D341Med (cell line): ENCODE measurements around the gene CTCF.

Experiments used
- DNase-seq: peaks from one replicate; pipeline ENCODE4 v3.0.0; 2012; ENCODE audit warnings: low spot score

The CTCF gene

GRCh38 chr16:67594956-67595355 is 32.6 kb downstream of the CTCF start:
- DNase-seq, result no peak

GRCh38 chr16:67598527-67598926 is 36.2 kb downstream of the CTCF start:
- DNase-seq, result no peak

DNA sequence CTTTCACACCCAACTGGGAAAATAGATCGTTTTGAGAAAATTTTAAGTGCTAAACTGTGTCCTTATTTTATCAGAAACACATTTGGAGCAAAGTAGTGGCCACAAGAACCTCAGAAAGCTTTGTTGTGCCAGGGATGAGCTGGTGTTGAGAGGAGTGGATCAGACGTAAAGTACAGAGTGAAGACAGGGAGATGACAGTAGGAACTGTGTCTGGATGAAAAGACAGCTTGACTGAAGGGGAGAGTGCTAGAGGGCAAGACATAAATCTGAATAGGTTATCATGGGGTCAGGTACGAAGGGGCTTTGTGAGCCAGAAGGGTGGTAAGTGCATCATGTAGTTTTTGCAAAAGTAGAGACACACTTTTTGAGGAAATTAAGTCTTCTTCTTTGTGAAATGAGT is 43.3 kb downstream of the CTCF start:
- no peak for DNase-seq

DNA sequence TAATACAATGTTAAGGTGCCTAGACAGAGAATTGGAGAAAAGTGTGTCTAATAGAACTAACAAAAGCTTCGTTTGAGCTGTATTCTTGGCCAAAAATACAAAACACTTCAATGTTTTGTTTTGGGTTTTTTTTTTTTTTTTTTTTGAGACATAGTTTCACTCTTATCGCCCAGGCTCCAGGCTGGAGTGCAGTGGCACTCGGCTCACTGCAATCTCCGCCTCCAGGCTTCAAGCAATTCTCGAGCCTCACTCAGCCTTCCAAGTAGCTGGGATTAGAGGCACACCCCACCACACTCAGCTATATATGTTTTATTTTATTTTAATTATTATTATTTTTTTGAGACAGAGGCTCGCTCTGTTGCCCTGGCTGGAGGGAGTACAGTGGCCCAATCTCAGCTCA is 44.3 kb downstream of the CTCF start:
- DNase-seq, result no peak

DNA sequence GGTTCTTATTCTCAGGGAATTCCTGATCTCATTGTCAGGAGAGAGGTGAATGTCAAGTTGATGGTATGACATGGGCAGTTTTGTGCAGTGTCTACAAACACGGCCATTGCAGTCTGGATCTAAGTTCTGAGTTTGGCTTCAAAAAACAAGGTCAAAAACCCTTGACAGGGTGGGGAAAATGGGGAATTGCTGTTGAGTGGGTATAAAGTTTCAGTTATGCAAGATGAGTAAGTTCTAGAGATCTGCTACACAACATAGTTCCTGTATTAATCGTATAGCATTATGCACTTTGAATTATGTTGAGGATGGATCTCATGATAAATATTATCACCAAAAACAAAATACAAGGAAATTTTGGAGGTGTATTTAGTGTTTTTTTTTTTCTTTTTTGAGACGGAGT is 46.0 kb downstream of the CTCF start:
- no peak for DNase-seq

DNA sequence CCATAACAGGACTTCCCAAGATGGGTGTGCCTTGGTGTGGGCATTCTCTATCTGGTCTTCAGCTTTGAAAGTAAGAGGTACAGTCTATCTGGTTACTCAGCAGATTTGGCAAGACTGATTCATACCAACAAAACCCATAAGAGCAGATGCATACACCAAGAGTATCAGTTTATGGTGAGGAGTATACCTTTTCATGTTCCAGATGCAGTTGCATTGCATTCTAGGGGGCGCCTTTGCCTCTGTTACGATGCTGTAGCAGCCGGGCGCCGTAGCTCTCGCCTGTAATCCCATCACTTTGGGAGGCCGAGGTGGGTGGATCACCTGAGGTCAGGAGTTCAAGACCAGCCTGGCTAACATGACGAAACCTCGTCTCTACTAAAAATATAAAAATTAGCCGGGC is 51.5 kb downstream of the CTCF start:
- no peak for DNase-seq

- DNase-seq, result no peak
These were observed 65.9 kb downstream of the CTCF start for GRCh38 chr16:67628216-67628615.

DNA sequence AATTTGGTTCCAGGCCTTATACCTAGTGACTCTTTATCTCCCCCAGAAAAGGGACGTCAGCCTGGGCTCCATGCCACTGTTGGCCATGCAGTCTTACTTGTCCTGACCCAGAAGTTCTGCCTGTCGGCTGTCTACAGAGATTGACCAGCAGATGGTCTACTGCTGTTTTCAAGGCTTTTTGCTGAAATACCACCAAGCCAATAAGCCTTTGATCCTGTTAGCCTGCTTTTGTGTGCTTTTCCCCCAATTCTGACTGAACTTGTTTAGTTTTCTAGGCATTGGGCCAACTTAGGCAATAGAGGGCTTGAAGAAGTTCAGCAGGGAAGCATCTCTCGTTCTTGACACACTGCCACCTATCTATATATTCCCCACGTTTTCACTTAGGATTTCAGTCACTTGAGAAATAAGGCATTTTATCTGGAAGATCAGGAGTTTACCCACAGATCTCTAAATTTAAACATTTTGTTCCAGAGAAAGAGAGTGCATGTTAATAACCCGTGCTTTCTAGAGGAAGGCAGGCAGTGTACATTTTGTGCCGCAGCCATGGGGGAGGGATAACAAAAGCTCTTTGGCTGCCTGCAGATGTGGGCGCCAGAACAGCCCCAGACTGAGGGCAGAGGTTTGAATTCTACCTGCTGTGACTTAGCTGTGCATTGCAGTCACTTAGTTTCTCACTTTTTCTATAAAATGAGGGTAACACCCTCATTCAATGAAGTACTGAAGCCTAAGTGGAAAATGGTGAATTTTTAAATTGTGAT is 70.3 kb downstream of the CTCF start:
- no peak for DNase-seq

DNA sequence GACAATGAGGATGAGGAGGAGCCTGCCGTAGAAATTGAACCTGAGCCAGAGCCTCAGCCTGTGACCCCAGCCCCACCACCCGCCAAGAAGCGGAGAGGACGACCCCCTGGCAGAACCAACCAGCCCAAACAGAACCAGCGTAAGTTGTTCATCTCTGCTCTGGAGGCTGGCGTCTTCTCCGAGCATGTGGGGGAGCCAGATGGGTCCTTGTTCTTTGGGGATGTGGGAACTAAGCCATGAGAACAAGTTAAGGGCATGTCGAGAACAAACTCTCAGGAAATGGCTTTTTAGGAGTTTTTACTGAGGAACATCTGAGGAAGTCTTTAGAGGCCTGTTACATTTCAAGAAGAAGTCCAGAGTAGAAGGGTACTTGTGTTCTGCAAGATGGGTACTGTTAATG is 74.4 kb downstream of the CTCF start:
- no peak for DNase-seq

- no peak for DNase-seq
These were observed 75.3 kb downstream of the CTCF start for GRCh38 chr16:67637625-67638024.

DNA sequence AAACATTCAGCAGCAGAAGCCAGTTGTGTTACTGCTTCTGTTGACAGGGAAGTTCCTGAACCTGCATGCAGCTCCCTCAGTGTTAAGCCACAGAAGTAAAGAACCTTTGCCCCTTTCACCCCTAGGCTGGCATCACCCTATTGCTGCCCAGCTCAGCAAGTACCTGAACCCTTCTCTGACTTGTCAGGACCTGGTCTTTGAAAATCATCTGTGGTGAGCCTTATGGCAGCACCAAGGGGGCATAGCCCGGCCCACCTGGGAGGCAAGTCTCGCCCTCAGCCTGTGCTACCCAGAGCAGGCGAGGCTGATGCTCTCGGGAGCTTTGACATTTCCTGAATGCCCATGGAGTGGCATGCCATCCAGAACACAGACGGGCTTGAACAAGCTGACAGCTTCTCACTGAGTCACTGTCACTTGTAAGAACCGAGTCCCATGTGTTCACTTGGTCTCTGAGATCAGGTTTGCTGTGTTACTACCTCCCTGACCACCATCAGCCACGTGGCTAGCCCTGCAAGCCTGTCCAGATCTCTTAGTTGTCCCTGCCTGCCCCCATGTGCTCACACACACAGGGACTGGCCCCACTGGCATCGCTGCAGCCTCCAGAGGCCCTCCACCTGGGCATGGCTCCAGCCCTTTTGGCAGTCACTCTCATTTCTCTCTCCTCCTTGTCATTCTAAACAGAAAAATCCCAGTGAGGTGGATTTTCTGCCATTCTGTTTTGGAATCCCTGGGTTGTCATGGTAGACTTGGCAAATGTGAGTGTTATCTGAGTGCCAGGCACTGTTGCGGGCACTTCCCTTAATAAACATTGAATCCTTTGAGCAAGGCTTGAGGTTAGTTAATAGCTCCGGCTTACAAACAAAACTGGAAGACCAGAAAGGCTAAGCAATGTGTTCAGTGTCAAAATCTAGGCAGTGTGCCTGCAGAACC is 79.7 kb downstream of the CTCF start:
- no peak for DNase-seq

DNA sequence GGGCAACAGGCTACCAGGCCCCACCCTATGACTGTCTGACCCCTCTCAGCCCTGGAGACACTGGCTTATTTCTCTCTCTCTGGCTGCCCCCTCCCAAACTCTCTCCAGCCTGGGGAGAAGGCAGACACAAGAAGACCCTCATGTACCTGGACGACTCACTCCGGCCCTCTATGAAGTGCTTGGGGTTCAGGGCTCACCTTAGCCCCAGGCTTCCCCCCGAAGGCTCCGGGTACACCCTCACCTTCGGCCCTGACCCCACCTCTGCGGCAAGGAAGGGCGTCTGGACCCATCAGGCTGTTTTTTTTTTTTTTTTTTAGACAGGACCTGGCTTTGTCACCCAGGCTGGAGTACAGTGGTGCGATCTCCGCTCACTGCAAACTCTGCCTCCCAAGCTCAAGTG is 81.7 kb downstream of the CTCF start:
- DNase-seq, result no peak

DNA sequence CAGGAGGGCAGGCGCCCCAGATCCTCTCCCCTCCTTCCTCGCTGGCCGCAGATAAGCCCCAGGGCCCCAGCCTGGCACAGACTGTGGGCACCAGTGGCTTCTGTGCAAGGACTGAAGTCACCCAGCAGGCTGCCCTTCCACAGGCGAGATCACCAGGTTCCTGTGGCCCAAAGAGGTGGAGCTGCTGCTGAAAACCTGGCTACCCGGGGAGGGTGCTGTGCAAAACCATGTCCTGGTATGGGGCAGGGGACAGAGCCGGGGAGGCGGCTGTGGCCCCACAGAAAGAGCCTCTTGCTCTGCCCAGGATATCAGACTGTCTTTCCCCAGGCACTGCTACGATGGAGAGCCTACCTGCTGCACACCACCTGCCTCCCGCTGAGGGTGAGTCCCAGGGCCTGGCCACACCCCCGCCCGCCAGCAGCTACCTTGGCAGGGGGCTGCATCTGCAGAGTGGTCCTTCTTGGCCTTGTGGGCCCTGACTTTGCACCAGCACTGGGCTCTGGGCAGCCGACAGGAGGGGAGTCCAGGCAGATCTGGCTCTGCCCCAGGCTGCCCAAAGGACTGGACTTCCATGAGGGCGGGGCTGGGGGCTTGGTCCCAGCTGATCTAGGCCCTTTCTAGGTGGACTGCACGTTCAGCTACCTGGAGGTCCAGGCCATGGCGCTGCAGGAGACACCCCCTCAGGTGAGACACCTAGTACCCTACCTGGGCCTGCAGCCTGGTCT is 83.2 kb downstream of the CTCF start:
- no peak for DNase-seq

- DNase-seq, result no peak
These were observed 84.9 kb downstream of the CTCF start for GRCh38 chr16:67647111-67647651.

GRCh38 chr16:67647681-67648080 is 85.4 kb downstream of the CTCF start:
- no peak for DNase-seq

GRCh38 chr16:67648088-67648763 is 85.9 kb downstream of the CTCF start:
- no peak for DNase-seq

GRCh38 chr16:67648764-67649407 is 86.6 kb downstream of the CTCF start:
- no peak for DNase-seq

DNA sequence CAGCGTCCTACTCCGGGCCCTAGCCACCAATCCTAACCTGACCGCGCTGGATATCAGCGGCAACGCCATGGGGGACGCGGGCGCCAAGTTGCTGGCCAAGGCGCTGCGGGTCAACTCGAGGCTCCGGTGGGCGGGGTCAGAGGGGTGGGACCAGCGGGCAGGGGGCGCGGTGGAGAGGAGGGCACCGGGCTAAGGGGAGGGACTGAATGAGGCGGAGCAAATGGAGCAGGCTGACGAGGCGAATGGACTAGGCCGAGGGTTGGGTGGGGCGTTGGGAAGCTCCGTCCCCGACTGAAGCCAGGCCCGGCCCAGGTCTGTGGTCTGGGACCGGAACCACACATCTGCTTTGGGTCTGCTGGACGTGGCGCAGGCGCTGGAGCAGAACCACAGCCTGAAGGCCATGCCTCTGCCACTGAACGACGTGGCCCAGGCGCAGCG is 87.2 kb downstream of the CTCF start:
- no peak for DNase-seq

GRCh38 chr16:67650023-67650422 is 87.7 kb downstream of the CTCF start:
- DNase-seq, result no peak

DNA sequence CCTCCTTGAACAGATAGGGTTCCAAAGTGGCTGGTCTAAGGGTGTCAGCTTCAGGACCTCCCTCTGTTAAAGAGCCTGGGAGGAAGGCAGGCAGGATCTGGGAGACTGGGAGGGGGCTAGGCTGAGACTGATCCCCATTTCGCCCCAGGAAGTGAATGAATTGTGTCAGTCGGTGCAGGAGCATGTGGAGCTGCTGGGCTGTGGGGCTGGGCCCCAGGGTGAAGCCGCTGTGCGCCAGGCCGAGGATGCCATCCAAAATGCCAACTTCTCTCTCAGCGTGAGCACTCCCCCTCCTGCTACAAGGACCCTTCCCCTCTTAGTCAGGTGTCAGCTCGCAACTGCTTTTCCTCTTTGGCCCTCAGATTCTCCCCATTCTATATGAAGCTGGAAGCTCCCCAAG is 88.7 kb downstream of the CTCF start:
- DNase-seq, result no peak

DNA sequence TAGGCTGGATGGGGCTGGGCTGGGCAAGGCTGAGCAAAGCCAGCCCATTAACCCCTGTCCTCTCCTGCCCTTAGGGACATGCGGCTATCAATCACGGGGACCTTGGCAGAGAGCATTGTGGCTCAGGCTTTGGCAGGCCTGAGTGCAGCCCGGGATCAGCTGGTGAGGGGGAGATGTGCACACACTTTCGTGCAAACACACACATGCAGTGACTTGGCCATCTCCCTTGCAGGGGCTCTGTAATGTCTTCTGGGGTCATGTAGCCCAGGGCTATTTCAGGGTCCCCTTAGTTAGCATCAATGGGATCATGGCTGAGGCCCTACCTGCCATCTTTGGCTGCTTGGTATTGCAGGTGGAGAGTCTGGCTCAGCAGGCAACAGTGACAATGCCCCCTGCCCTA is 89.5 kb downstream of the CTCF start:
- no peak for DNase-seq
